Colonic mucosa (tissue), 4 donors: Measurements from ENCODE around the gene TMUB2. TPM values are rescaled to one million over a fixed set of nuclear protein-coding genes. Genes with fewer than 3 reads are reported as not detected.

Experiments used
- DNase-seq: peaks from one replicate; pipeline ENCODE4 v3.0.0-alpha.2; 2020
- H3K27ac ChIP-seq: fragments of 200-600 bp; one replicate; pipeline ENCODE4 v1.8.0; 2021
- H3K27me3 ChIP-seq: fragments of 200-600 bp; one replicate; pipeline ENCODE4 v1.8.0; 2021
- H3K36me3 ChIP-seq: fragments of 200-600 bp; one replicate; pipeline ENCODE4 v1.8.0; 2021
- H3K4me1 ChIP-seq: fragments of 200-600 bp; one replicate; pipeline ENCODE4 v1.8.0; 2021; ENCODE audit warnings: mild to moderate bottlenecking
- H3K4me3 ChIP-seq: fragments of 200-600 bp; one replicate; pipeline ENCODE4 v1.8.0; 2021
- H3K9ac ChIP-seq, 2 donors: one replicate each; pipeline ENCODE4 v1.7.0; 2013; ENCODE audit warnings: control low read depth in 2 of 2, low read depth in 2 of 2, low read length in 2 of 2
- H3K9me3 ChIP-seq: fragments of 200-600 bp; one replicate; pipeline ENCODE4 v1.8.0; 2021
- CTCF ChIP-seq: fragments of 200-600 bp; IDR thresholded peaks from one replicate; pipeline ENCODE4 v1.8.0; 2022; ENCODE audit warnings: antibody characterized with exemption, mild to moderate bottlenecking
- intact Hi-C: fragments of 100-400 bp; cut with DNase I; formaldehyde crosslinking; loops from one replicate; pipeline ENCODE4 v1.14.1; 2022
- total RNA-seq, 2 donors: library from RNA; stranded (reverse); fragmentation: NEBNext Ultra II Directional in 1 of 2; extraction: Animal tissue kit (Norgen Biotek cat#: 25700) in 1 of 2; gene quantifications; one replicate each; pipeline ENCODE4 v1.2.1, GENCODE V29; 2021
- donor health status: healthy.
- donor health status: DM: no; HTN: no; CAD: no.
- donor health status: DM: no; HTN: no; CAD: no.

TMUB2 gene
- total RNA-seq, 2 donors from 2014 or later, result 37.0 to 44.5 TPM

- no peak overlapping the region for H3K4me3 ChIP-seq
- no peaks in the 10 kb centered on the region for H3K4me1 ChIP-seq
- H3K9me3 ChIP-seq, result no peaks in the 10 kb centered on the region
- no peak for TF ChIP-seq CTCF
- no peak overlapping the region for H3K27ac ChIP-seq
- H3K9ac ChIP-seq, result no peak overlapping the region
- H3K36me3 ChIP-seq, result no peaks in the 10 kb centered on the region
- intact Hi-C loops, result no loop called here
- no peak for DNase-seq
- H3K27me3 ChIP-seq, result no peaks in the 10 kb centered on the region
Observed at GRCh38 chr17:44164476-44164875, 22.3 kb upstream of the TMUB2 start.

GRCh38 chr17:44167181-44167861 is 19.5 kb upstream of the TMUB2 start:
- H3K36me3 ChIP-seq, result no peaks in the 10 kb centered on the region
- TF ChIP-seq CTCF, result no peak
- no peak overlapping the region for H3K4me3 ChIP-seq
- no peaks in the 10 kb centered on the region for H3K27me3 ChIP-seq
- no peaks in the 10 kb centered on the region for H3K4me1 ChIP-seq
- no peak overlapping the region for H3K9ac ChIP-seq
- no peaks in the 10 kb centered on the region for H3K9me3 ChIP-seq
- no peak overlapping the region for H3K27ac ChIP-seq
- DNase-seq, result no peak
- intact Hi-C loops, result no loop called here

- TF ChIP-seq CTCF, result no peak
Observed at GRCh38 chr17:44170135-44170498, 16.7 kb upstream of the TMUB2 start.

GRCh38 chr17:44170499-44171201 is 16.1 kb upstream of the TMUB2 start, which contains the start of gene ASB16:
Gene ASB16 (plus strand): TSS chr17:44170704. CDS start chr17:44170790, 86 bp downstream.
- no peaks in the 10 kb centered on the region for H3K27me3 ChIP-seq
- no peaks in the 10 kb centered on the region for H3K36me3 ChIP-seq
- no peak within 1 kb of the TSS for H3K27ac ChIP-seq
- H3K9me3 ChIP-seq, result no peaks in the 10 kb centered on the region
- intact Hi-C loops, result no loop called here
- DNase-seq, result no peak
- TF ChIP-seq CTCF, result no peak
- H3K4me3 ChIP-seq, result no peak within 1 kb of the TSS
- no peaks in the 10 kb centered on the region for H3K4me1 ChIP-seq
- H3K9ac ChIP-seq, result no peak within 1 kb of the TSS

More at GRCh38 chr17:44170135-44170498, 16.7 kb upstream of the TMUB2 start:
- intact Hi-C loops, result no loop called here
- Histone ChIP-seq H3K27ac (no peak overlapping the region), H3K9me3 (no peaks in the 10 kb centered on the region), H3K27me3 (no peaks in the 10 kb centered on the region), H3K4me3 (no peak overlapping the region), H3K36me3 (no peaks in the 10 kb centered on the region), H3K4me1 (no peaks in the 10 kb centered on the region), H3K9ac (no peak overlapping the region)
- DNase-seq, result no peak

GRCh38 chr17:44171931-44172455 is 14.8 kb upstream of the TMUB2 start:
- Histone ChIP-seq H3K27me3 (no peaks in the 10 kb centered on the region), H3K4me3 (no peak overlapping the region), H3K4me1 (no peaks in the 10 kb centered on the region), H3K9me3 (no peaks in the 10 kb centered on the region), H3K27ac (no peak overlapping the region), H3K9ac (no peak overlapping the region), H3K36me3 (no peaks in the 10 kb centered on the region)
- intact Hi-C loops, result no loop called here
- no peak for TF ChIP-seq CTCF
- DNase-seq, result no peak
